Measurements from ENCODE around the gene CCDC88C.
A peak's percentile ranks its signal among the peaks of the same experiment; 100 is the strongest.

Gene CCDC88C

DNA sequence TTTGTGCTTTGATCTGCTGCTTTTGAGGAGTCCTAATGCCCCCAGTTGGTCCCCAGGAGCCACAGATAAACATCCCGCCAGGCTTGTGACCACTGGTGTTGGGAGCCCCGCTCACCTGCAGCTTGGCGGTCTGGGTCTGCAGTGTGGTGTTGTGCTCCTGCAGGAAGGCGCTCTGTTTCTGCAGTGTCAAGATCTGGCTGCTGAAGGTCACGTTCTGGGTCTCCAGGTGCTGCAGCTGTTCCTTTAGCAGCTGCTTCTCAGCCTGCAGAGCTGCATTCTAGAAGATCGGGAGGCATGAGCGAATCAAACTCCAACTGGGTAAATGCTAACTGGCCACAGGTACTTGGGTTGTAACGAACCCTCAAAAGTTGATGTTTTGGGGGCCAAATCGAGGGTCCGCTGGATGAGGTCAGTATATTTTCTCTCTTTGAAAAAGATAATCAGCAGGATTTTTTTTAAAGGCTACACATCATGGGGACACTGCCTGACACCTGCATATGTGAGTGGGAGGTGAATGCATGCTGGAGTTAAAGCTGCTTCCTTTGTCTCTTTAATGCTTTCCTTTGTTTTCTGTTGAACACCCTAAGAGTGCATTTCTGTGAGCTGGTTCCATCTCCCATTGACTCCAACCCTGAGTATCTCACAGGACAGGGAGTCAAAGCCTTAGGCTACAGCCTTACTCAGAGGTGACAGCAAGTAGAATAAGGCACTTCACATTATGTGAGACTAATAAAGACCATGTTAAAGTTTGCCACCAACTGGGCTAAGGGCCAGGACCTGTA is 111.8 kb downstream of the CCDC88C start:
- DNase-seq: no peak

DNA sequence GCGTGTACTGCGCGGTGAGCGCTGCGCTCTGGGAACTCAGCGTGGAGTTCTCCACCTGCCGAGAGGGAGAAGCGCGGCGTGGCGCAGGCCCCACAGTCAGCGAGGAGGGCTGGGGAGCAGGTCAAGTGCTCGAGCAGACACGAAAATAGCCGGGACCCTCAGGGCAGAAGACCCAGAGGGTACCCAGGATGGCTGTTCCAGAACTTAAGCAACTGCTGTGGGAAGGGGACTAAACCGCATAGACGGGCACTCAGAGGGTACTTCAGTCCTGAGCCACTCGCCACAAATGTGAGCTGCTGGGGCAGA is 113.7 kb downstream of the CCDC88C start:
- no peak for DNase-seq

DNA sequence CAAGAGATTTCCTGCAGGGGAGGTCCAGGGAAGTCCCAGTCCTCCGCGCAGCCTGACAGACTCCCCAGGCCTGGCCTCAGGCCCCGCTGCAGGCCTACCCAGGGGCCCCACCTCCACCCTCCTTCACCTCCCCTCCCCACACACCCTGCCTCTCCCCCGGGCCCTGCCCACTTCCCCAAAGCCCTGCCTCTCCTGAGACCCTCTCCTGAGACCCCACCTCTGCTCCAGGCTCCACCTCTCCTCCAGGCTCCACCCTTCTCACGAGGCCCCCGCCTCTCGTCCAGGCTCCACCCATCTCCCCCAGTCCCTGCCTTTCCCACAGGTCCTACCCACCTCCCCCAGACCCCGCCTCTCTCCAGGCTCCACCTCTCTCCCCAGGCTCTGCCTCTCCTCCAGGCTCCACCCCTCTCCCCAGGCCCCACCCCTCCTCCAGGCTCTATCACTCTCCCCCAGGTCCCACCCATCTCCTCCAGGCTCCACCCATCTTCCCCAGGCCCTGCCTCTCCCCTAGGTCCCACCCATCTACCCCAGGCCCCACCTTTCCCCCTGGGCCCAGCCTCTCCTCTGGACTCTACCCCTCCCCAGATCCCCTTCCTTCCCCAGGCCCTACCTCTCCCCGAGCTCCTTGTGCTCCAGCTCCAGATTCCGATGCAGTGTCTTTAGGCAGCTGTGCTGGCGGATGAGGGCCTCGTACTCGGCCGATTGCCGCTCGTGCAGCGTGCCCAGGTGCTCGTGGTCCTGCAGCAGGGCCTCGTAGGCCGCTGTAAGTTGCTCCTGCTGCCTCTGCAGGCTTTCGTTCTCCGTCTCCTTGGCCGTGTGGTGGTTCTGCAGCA is 114.3 kb downstream of the CCDC88C start:
- no peak for DNase-seq

DNA sequence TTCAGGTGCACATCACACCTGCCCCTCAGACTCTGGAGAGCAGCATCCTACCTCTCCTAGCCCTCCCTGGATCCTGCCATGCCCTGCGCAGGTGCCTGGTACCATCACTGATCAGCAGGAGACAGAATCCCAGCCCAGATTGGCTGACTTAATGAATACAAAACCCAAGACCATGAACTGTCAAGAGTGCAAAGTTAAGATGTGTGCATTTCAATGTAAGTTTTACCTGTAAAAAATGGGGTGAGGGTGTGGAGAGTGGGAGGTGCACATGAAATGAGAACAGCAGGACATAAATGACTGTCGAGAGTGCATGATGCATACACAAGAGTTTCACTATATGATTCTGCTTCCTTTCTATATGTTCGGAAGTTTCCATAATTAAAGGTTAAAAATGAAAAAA is 115.2 kb downstream of the CCDC88C start:
- no peak for DNase-seq

DNA sequence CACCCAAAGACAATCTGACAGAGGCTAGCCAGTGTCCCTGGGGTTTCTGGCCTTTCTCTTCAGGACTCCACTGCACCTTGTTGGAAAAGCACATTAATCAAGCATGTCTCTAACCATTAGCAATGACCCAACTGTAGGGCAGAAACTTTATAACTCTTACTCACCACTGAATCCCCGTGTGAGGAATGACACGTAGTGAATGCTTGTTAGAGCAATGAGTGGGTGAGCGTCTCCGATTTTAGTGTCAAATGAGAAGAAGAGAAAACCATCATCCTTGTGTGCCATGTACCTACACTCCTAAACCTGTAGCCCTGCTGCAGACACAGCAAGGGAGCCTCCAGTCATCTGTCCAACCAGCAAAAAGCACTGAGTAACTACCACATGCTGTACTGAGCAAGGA is 116.7 kb downstream of the CCDC88C start:
- no peak for DNase-seq

DNA sequence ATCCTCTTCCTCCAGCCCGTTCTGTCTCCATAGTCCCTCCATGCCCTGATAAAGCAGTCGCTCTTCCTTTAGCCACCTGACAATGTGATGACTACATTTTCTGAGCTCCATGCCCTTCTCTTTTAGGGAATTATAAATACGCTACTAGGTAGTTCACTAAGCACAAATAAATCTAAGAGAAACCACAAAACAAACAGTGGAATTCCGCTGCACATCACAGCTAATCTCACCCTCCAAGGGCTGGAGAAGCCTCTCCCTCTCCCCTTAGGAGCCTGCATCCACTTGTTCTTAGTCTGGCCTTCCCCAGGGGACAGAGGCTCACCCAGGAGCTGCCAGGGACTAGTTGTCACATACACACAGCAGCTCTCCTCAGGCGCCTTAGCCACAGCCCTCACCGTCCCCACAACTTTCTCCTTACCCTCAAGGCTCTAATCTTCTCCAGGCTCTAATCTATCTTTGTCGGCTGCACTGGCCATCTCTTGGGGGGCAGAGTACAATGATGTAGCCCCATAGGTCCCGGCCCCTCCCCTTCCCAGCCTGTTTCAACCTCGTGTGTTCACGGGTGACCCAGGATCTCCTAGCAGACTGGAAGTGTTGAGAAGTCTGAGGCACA is 117.2 kb downstream of the CCDC88C start:
- DNase-seq: no peak

DNA sequence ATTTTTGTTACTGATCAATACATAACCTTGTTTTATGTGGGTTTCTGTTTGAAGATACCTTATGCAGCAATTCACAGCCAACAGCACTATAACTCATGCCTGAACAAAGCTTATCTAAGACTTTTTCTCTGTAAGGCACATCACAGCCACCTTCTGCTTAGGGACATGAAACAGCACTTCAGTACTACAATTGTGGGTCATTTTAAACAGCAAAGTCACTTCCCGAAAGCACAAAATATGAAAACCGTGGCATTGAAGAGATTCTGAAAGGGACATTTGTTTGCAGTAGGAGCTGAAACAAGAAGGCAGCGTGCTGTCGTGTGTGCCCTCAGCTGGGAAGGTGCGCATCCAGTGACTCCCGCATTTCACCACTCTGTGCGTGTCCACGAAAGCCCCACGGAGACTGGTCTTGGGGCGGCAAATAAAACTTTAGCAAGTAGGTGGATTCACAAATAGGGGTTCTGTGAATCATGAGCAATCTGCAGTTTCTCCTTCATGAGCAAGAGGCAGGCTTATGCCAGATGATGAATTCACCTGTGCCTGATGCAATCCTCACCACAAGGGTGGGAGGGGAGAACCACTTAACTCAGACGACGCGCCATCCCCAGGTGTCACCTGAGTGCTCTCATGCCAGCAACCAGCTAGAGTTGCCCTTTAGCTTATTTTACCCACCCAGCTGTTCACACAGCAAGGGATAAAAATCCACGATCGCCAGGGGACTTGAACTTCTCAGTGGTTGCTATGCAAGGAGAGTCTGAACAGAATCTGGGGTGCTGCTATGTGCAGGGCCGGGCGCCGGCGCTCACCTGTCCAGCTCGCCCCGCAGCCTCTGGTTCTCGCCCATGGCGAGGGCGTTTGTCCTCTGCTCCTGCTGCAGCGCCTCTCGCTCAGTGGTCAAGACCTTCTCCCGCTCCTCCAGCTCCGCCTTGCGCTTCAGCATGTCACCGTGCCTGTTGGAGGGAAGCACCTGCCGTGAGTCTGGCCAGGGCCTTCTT is 118.2 kb downstream of the CCDC88C start:
- no peak for DNase-seq

DNA sequence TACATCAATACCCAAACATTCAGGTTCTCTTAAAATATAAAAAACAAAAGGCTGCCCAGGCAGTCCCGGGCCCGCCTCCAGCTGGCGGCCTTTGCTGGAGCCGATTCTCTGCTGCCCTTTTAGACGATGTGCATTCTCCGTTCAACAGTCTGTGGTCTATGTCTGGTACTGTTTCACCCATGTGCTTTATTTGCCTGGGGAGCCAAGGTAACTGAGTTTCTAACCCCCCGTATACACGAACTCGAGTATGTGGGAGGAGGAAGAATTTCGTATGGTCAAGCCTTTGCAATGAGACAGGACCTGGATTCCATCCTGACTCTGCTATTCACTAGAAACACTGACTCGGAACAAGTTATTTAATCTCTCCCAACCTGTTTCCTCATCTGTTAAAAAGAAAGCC is 119.0 kb downstream of the CCDC88C start:
- no peak for DNase-seq

DNA sequence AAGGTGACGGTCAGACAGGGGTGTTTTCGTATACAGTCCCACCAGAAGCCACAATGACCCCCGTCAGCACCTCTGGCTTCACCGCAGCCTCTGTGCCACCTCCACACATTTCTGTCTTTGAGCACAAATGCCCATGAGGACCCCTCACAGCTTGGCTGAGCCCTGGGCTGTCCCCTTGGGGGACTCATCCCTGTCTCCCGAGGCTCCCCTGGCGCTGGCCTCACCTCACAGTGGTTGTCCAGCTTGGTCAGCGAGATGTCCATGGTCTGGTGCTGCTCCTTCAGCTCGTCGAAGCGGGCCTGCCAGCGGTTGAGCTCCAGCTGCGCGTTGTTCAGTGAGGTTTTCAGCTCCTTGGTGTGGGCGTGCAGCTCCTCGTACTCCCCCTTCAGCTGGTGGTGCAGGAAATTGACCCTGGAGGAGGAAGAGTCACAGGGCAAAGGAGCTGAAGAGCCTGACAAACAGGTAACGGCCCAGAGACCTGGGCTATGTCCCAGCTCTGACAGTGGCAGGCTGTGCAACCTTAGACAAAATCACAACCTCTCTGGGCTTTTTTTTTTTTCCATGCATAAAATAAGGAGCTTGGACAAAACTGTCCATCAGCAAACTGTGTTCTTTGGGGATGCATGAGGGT is 120.4 kb downstream of the CCDC88C start:
- DNase-seq: no peak

DNA sequence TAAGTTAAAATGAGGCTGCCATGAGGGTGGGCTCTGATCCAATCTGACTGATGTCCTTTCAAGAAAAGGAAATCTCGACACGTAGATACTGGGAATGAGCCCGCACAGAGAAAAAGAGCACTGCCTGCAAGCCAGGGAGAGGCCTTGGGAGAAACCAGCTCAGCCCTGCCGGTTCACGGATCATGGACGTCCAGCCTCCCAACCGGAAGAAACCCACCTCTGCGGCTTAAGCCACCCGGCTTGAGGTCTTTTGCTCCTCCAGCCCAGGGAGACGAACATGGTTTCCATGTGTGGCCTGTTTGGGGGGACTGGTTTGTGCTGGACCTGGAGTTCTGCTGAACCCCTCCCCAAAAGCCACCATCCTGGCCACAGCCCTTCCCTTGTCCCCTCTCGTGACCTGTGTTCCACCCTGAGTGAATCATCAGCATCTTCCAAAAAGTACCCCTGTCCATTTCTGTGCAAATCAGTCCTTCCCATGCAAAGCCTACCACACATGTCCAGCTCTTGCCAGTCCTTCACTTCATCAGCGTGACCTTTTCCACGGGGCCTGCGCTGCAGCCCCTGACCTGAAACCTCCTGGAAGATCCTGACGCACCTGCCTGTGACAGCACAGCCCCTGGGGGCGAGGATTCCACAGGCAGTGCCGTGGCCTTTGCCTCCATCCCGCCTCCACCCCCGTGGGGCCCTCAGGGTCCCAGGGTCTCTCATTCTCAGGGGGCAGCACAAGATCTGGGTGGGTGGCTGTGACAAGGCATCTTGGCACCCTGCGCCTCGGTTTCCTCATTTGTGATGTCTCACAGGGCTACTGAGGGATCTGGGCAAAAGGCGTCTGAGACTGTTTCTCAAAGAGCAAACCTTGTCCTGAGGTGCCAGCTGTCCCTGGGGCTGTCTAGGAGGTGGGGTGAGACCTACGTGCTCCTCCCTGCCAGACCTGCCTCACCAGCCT is 121.5 kb downstream of the CCDC88C start:
- no peak for DNase-seq

DNA sequence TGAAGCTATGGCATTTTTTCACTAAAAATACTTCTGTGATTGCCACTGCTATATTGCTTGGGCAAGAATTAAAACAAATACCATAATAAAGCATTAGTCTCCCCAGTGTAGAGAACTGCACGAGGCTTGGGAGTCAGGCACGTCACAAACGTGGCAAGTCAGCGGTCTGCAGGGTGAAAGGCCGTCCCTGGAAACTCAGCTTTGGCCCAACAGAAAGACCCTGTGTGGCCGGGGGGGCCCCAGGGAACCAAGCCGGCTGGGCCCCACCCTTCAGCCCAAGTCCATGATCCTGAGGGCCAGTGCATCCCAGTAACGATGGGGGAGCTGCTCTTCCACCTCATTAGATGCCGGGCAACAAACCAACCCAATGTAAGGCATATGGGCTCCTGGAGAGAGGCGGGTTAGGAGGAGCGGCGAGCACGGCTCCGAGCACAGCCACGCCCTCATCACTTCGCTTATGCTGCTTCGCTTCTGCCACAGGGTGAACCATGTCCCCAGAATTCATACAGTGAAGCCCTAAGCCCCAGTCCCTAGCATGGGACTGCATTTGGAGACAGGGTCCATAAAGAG is 122.3 kb downstream of the CCDC88C start:
- DNase-seq: no peak

DNA sequence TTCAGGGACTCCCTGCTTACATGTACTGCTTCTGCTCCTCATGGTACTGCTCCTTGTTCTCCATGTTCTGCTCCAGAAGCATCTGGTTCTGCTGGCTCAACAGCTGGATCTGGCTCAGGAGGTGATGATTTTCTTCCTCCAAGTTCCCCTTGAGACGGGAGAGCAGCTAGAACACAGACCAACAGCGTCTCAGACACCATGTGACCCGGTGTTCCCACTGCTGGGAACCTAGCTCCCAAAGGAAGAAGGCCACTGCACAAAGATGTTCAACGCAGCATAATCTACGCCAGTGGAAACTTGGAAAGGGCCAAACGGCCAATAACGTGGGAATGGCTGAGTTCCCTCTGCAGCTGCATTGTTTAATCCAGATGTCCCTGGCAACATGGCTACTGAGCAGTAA is 123.5 kb downstream of the CCDC88C start:
- no peak for DNase-seq

DNA sequence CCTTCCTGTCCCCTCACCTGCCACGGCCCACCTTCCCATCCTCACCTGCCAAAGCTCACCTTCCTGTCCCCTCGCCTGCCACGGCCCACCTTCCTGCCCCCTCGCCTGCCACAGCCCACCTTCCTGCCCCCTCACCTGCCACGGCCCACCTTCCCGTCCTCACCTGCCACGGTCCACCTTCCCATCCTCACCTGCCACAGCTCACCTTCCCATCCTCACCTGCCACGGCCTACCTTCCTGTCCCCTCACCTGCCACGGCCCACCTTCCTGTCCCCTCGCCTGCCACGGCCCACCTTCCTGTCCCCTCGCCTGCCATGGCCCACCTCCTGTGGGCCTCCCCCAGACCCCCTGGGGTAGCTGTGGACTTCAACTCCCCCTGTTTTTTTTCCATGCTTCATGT is 124.3 kb downstream of the CCDC88C start:
- DNase-seq: no peak

DNA sequence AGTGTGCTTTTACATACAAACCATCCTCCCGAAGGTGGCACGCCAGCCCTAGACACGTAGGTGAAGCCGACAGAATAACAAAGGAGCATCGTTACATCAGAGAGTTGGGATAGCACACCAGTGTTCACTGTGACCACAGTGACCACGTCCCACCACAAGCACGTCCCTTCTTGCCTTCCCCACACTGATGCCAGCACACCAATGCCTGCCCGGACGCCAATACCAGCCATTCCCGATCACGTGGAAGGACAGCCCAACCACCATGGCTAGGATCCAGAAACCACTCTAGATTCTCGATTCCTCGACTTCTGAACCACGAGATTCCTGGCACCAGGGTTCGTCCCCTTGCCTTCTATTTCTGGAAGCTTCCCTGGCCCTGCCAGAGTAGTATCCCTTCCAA is 125.1 kb downstream of the CCDC88C start:
- no peak for DNase-seq

DNA sequence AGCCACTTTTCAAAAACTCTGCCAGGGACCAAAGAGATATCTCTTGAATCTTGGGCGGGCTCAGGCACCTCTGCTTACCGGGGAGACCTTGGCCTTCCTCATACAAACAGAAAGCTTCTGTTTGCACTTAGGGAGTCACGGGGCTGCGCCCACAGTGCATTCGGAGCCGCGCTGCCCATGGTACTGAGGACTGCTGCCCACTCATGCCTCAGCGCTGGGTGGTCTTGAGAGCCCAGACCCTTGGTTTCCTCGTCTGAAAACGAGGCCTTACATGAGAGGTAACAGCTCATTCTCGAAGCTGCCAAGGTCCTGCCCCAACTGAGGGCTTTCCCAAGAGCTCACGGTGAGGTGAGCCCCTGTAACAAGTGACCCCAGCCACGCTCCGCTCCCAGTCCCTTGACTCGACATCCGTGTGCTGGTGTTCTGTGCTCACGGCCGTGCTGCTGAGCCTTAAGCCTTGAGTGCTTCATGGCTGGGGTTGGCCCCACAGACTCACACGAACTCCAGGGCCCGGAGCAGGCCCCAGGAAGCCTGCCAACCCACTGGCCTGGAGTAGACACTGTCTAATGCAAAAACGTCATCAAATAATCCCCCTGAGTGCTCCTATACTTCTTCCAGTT is 125.7 kb downstream of the CCDC88C start:
- DNase-seq: no peak

DNA sequence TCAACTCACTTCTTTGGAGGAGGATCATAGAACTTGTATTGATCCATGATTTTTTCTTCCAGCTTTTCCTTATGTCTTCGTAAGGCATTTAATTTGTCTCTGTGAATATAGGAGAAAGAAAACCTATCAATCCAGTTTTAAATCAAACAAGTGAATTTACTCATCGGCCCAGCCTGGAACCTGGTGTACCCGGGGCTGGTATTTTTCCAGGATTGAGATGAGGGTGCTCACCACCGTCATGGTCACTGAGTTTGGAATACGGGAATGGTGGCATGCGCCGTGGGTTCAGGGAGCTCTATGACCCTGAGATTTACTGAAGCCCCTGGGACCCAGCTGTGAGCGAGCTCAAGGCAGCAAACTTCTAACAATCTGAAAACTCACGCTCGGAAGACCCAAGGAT is 126.6 kb downstream of the CCDC88C start:
- no peak for DNase-seq

DNA sequence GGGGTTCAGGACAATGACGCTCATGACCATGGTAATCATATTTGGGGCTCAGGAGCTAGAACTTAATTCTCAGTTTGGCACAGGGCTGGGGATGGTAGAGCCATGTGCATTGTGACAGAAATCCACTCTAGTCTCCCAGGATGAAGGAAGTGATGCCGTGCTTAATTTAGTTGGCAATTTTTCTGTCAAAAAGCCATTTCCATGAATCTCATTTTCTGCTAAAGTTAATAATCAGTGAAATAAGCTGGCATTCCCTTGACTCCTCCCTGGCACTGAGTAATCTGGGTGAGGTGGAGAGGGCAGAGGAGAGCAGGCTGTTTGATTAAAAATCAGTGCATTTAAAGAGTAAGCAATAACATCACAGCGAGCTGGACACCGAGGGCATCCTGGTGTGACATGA is 128.2 kb downstream of the CCDC88C start:
- no peak for DNase-seq

DNA sequence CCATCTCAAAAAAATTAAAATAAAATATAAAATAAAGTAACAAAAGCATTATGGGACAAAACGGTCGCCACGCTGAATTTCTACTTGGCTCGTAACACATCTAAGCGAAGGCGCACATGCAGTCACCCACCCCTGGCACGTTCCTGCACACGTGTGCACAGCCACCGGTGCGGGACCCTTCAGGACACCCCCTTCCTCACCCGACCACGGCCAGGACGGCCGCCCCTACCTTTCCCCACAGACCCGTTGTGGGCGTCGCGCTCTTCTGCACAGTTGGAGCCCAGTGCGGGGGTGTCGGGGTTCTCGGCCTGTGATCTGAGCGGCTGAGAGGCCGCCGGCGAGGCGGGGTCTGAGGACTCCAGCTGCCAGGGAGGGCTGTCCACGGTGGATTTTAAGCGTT is 128.7 kb downstream of the CCDC88C start:
- no peak for DNase-seq

DNA sequence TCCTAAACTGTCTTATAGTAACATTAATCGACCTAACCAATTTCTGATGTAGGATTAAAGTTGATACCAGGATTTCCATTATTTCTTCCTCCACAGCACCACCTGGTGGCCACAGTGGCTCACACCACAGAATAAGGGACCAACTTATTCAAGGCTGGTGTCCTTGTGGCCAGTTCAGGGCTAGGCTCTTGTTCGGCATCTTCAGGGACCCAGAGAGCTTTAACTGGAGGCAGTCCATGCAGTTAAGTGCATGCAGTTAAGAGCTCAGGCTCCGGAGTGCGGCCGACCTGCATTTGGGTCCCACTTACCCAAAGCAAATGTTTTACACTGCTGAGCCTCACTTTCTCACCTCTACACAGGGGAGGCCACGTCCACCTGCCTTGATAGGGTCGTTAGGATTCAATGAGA is 131.1 kb downstream of the CCDC88C start:
- peak; percentile 49 for DNase-seq

DNA sequence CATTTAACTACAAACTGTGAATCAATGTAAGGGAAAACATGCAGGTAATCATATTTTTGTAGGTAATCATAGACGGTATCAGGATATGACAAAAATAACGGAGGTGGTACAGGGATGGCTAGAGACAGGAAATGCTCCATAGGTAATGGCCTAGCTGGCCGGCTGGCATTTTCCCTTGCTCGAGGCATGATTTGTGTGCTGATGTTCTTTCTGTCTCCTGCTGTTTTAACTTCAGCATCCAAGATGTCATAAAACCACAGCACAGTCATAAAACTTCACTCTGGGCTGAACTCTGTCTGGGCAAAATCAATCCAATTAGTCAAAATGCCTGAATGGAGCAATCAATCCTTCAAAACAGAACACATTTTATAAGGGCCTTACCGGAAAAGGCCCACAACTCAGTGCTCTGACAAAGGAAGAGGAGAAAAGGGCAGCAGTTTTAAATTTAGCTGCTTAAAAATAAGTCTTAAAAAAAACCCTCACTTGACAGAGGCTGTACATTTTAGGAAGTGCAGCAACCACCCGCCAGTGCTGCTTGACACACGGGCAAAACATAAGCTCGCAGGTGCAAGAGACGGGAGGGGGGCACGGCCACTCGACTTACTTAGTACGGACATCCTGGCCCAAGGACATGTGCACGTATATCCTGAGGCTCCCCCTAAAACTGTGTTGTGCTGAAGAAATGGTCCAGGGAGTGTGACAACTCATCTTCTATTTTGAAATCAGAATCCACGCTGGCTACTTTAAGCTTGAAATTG is 132.7 kb downstream of the CCDC88C start:
- no peak for DNase-seq

Measured in HCEC 1CT (cell line).